Prostate gland (tissue), 2 donors: ENCODE results near the gene FIP1L1. TPM values are rescaled to one million over a fixed set of nuclear protein-coding genes. Genes with fewer than 3 reads are reported as not detected.
A peak's percentile ranks its signal among the peaks of the same experiment; 100 is the strongest.

ENCODE experiments used
- DNase-seq: peaks from one replicate; pipeline ENCODE4 v3.0.0-alpha.2; 2019; ENCODE audit warnings: low spot score
- H3K27ac ChIP-seq, 2 donors: fragments of 200-600 bp; sonication (generic); 2 replicates each; pipeline ENCODE4 v1.5.1; 2017 to 2019
- H3K27me3 ChIP-seq: fragments of 200-600 bp; sonication (generic); replicated peaks from 2 replicates; pipeline ENCODE4 v1.5.1; 2019; ENCODE audit not compliant: insufficient read depth
- H3K36me3 ChIP-seq, 2 donors: fragments of 200-600 bp; sonication (generic); 1 replicate in 1 of 2; 2 replicates in 1 of 2; pipeline versions ENCODE4 v1.5.1 to v1.8.1; 2017 to 2019
- H3K4me1 ChIP-seq: fragments of 200-600 bp; sonication (generic); replicated peaks from 2 replicates; pipeline ENCODE4 v1.5.1; 2019
- H3K4me3 ChIP-seq, 2 donors: fragments of 200-600 bp; sonication (generic); 2 replicates each; pipeline ENCODE4 v1.5.1; 2017 to 2019
- H3K9me3 ChIP-seq: fragments of 200-600 bp; sonication (generic); 2 replicates; pipeline ENCODE4 v1.5.1; 2017
- CTCF ChIP-seq, 4 experiments: fragments of 200-600 bp in 2 of 4; fragments of 450-650 bp in 2 of 4; sonication (generic) in 2 of 4; IDR thresholded peaks; 1 replicate in 3 of 4; 2 replicates in 1 of 4; pipeline ENCODE4 v1.5.1; 2016 to 2019; ENCODE audit warnings: antibody characterized with exemption in 4 of 4, mild to moderate bottlenecking in 2 of 4, moderate library complexity in 2 of 4
- POLR2A ChIP-seq: fragments of 450-650 bp; IDR thresholded peaks from one replicate; pipeline ENCODE4 v1.6.1; 2016; ENCODE audit warnings: antibody characterized with exemption, mild to moderate bottlenecking
- POLR2AphosphoS5 ChIP-seq: sonication (generic); formaldehyde crosslinking; IDR thresholded peaks from one replicate; pipeline ENCODE4 v1.6.1; 2017; ENCODE audit warnings: antibody characterized with exemption
- WGBS: methylation state at CpG from one replicate; pipeline ENCODE4 v1.1.5; 2018; 5-methylcytosine and 5-hydroxymethylcytosine counted together
- intact Hi-C: fragments of 100-400 bp; cut with DNase I; formaldehyde crosslinking; loops from one replicate; pipeline ENCODE4 v1.14.2; 2022
- total RNA-seq, 2 donors: library from RNA; depleted of rRNA; stranded (reverse); fragments of >200 nt; gene quantifications; one replicate each; pipeline ENCODE4 v1.1.0, GENCODE V29; 2016

The FIP1L1 gene
- total RNA-seq, 2 donors from 2014 or later, result 41.0 to 63.5 TPM

- WGBS, result 100% methylated on average over 1 of the region's 1 CpG
Measured at GRCh38 chr4:53483250-53483649, 105.8 kb downstream of the FIP1L1 start.

GRCh38 chr4:53484911-53485657 is 107.6 kb downstream of the FIP1L1 start:
- intact Hi-C loops, result loop anchor here (10.0 kb wide), 1 partner anchor 740 kb away; the partner anchor contains the start of gene PDGFRA
- no peak overlapping the region for H3K27ac ChIP-seq
- no peak overlapping the region for H3K4me3 ChIP-seq
- no peaks in the 10 kb centered on the region for H3K36me3 ChIP-seq
- TF ChIP-seq CTCF (IDR thresholded peaks at IDR 0.05) (no peak), POLR2A (no peak), POLR2AphosphoS5 (peak; percentile 19)
- DNase-seq, result no peak
- 28% methylated on average over 5 of the region's 5 CpGs for WGBS
- H3K4me1 ChIP-seq, result peaks cover 4% of the 10 kb centered on the region
- H3K9me3 ChIP-seq, result no peaks in the 10 kb centered on the region
- H3K27me3 ChIP-seq, result no peaks in the 10 kb centered on the region

More at GRCh38 chr4:53483250-53483649, 105.8 kb downstream of the FIP1L1 start:
- Histone ChIP-seq H3K4me1 (peaks cover 4% of the 10 kb centered on the region), H3K36me3 (no peaks in the 10 kb centered on the region), H3K4me3 (no peak overlapping the region), H3K27ac (no peak overlapping the region), H3K27me3 (no peaks in the 10 kb centered on the region), H3K9me3 (no peaks in the 10 kb centered on the region)
- intact Hi-C loops, result loop anchor here (10.0 kb wide), 1 partner anchor 742 kb away; the partner anchor contains the start of gene PDGFRA
- TF ChIP-seq CTCF (IDR thresholded peaks at IDR 0.05) (no peak), POLR2A (no peak), POLR2AphosphoS5 (no peak)
- no peak for DNase-seq

GRCh38 chr4:53485658-53486040 is 108.2 kb downstream of the FIP1L1 start:
- 13% methylated on average over 1 of the region's 1 CpG for WGBS
- no peaks in the 10 kb centered on the region for H3K9me3 ChIP-seq
- no peaks in the 10 kb centered on the region for H3K27me3 ChIP-seq
- H3K4me1 ChIP-seq, result peaks cover 4% of the 10 kb centered on the region
- no peak overlapping the region for H3K4me3 ChIP-seq
- H3K36me3 ChIP-seq, result no peaks in the 10 kb centered on the region
- H3K27ac ChIP-seq, result no peak overlapping the region
- DNase-seq, result no peak
- intact Hi-C loops, result loop anchor here (10.0 kb wide), 1 partner anchor 739 kb away; the partner anchor contains the start of gene PDGFRA
- TF ChIP-seq CTCF (IDR thresholded peaks at IDR 0.05) (no peak), POLR2AphosphoS5 (no peak), POLR2A (no peak)

- Histone ChIP-seq H3K27ac (no peak overlapping the region), H3K9me3 (no peaks in the 10 kb centered on the region), H3K4me3 (no peak overlapping the region), H3K27me3 (no peaks in the 10 kb centered on the region), H3K4me1 (peaks cover 4% of the 10 kb centered on the region), H3K36me3 (no peaks in the 10 kb centered on the region)
- TF ChIP-seq CTCF (IDR thresholded peaks at IDR 0.05), result no peak
- no peak for TF ChIP-seq POLR2AphosphoS5
- no peak for TF ChIP-seq POLR2A
- DNase-seq, result no peak
- intact Hi-C loops, result loop anchor here (10.0 kb wide), 1 partner anchor 737 kb away; the partner anchor contains the start of gene PDGFRA
Measured at GRCh38 chr4:53487766-53488165, 110.3 kb downstream of the FIP1L1 start.
